ENCODE measurements around the gene SNN. TPM values are rescaled to one million over a fixed set of nuclear protein-coding genes. Genes with fewer than 3 reads are reported as not detected.
A peak's percentile ranks its signal among the peaks of the same experiment; 100 is the strongest.

SNN gene
- total and polyA plus RNA-seq, 2 experiments from 2014 or later = 28.3 to 41.8 TPM

- Histone ChIP-seq H3K4me1 (ENCODE audit: low read depth) (no peaks in the 10 kb centered on the region), H3K9me3 (ENCODE audit: low read depth) (no peaks in the 10 kb centered on the region), H3K36me3 (no peaks in the 10 kb centered on the region), H3K27me3 (no peaks in the 10 kb centered on the region), H3K27ac (no peak overlapping the region), H3K4me3 (no peak overlapping the region)
- no peak for DNase-seq (ENCODE audit: low read depth in 1 of 2, low spot score in 1 of 2)
- TF ChIP-seq, protein P1, sequence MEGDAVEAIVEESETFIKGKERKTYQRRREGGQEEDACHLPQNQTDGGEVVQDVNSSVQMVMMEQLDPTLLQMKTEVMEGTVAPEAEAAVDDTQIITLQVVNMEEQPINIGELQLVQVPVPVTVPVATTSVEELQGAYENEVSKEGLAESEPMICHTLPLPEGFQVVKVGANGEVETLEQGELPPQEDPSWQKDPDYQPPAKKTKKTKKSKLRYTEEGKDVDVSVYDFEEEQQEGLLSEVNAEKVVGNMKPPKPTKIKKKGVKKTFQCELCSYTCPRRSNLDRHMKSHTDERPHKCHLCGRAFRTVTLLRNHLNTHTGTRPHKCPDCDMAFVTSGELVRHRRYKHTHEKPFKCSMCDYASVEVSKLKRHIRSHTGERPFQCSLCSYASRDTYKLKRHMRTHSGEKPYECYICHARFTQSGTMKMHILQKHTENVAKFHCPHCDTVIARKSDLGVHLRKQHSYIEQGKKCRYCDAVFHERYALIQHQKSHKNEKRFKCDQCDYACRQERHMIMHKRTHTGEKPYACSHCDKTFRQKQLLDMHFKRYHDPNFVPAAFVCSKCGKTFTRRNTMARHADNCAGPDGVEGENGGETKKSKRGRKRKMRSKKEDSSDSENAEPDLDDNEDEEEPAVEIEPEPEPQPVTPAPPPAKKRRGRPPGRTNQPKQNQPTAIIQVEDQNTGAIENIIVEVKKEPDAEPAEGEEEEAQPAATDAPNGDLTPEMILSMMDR (IDR thresholded peaks at IDR 0.05; ENCODE audit: low read depth, low read length) = no peak
Measured at GRCh38 chr16:11665071-11665491, 3.2 kb upstream of the SNN start.

GRCh38 chr16:11666103-11667055 is 1.9 kb upstream of the SNN start:
- no peaks in the 10 kb centered on the region for H3K27me3 ChIP-seq
- TF ChIP-seq, protein P1 (IDR thresholded peaks at IDR 0.05; ENCODE audit: low read depth, low read length) = no peak
- no peaks in the 10 kb centered on the region for H3K36me3 ChIP-seq
- H3K27ac ChIP-seq = no peak overlapping the region
- DNase-seq (ENCODE audit: low read depth in 1 of 2, low spot score in 1 of 2) = no peak
- H3K4me1 ChIP-seq (ENCODE audit: low read depth) = no peaks in the 10 kb centered on the region
- no peaks in the 10 kb centered on the region for H3K9me3 ChIP-seq (ENCODE audit: low read depth)
- no peak overlapping the region for H3K4me3 ChIP-seq

GRCh38 chr16:11667221-11667823 is 933 bp upstream of the SNN start:
- Histone ChIP-seq H3K27me3 (no peaks in the 10 kb centered on the region), H3K36me3 (no peaks in the 10 kb centered on the region), H3K27ac (no peak overlapping the region), H3K9me3 (ENCODE audit: low read depth) (no peaks in the 10 kb centered on the region), H3K4me1 (ENCODE audit: low read depth) (no peaks in the 10 kb centered on the region), H3K4me3 (no peak overlapping the region)
- TF ChIP-seq, protein P1 (IDR thresholded peaks at IDR 0.05; ENCODE audit: low read depth, low read length) = no peak
- no peak for DNase-seq (ENCODE audit: low read depth in 1 of 2, low spot score in 1 of 2)

- TF ChIP-seq, protein P1 (IDR thresholded peaks at IDR 0.05; ENCODE audit: low read depth, low read length) = no peak
- Histone ChIP-seq H3K27ac (no peak overlapping the region), H3K36me3 (no peaks in the 10 kb centered on the region), H3K27me3 (no peaks in the 10 kb centered on the region), H3K4me3 (peak overlapping the region; percentile 79), H3K4me1 (ENCODE audit: low read depth) (no peaks in the 10 kb centered on the region), H3K9me3 (ENCODE audit: low read depth) (no peaks in the 10 kb centered on the region)
- DNase-seq (ENCODE audit: low read depth in 1 of 2, low spot score in 1 of 2) = no peak
Measured at GRCh38 chr16:11668623-11669379, 546 bp downstream of the SNN start.

DNA sequence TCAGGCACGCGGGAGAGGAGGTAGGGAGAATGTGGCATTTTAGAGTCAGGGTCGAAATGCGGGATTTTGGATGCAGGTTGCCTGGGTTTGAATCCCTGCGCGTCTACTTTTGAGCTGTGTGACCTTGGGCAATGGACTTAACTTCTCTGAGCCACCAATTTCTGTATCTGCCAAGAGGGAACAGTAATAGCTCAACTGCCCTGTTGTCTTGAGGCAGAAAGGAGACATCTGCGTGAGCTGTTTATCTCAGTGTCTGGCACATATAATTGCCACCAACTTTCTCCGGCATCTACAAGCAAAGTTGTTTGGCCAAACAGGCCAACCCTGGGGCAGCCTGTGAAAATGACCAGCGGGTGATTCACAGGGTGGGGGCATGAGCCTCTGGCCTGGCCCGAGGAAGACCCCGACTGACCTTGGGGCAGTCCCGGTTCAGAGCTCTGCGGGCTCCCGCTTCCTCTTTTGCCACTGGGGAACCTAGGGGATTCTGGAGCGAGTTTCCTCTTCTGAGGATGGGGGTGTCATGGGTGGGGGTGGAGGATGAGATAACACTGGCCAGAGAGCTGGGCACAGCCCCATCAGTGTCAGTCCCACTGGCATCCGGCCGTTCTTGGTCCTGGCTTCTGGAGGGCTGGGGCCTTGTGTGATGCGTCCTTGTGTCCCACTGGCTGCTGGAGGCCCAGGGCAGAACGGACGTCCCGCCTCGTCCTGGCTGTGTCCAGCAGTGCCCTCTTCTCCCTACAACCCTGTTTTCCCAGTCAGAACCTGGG is 1.3 kb downstream of the SNN start:
- no peaks in the 10 kb centered on the region for H3K4me1 ChIP-seq (ENCODE audit: low read depth)
- TF ChIP-seq, protein P1 (IDR thresholded peaks at IDR 0.05; ENCODE audit: low read depth, low read length) = no peak
- no peak for DNase-seq (ENCODE audit: low read depth in 1 of 2, low spot score in 1 of 2)

More for the DNA sequence above, 1.3 kb downstream of the SNN start:
- Histone ChIP-seq H3K4me3 (peak overlapping the region; percentile 79), H3K36me3 (no peaks in the 10 kb centered on the region), H3K27ac (no peak overlapping the region), H3K27me3 (no peaks in the 10 kb centered on the region), H3K9me3 (ENCODE audit: low read depth) (no peaks in the 10 kb centered on the region)

Measured in cardiac muscle cell (in vitro differentiated cells and primary cell).